RPMI8226 (cell line): ENCODE data around the gene HJURP.

Experiments used
- DNase-seq: peaks from one replicate; pipeline ENCODE4 v3.0.0-alpha.2; 2015

HJURP gene

DNA sequence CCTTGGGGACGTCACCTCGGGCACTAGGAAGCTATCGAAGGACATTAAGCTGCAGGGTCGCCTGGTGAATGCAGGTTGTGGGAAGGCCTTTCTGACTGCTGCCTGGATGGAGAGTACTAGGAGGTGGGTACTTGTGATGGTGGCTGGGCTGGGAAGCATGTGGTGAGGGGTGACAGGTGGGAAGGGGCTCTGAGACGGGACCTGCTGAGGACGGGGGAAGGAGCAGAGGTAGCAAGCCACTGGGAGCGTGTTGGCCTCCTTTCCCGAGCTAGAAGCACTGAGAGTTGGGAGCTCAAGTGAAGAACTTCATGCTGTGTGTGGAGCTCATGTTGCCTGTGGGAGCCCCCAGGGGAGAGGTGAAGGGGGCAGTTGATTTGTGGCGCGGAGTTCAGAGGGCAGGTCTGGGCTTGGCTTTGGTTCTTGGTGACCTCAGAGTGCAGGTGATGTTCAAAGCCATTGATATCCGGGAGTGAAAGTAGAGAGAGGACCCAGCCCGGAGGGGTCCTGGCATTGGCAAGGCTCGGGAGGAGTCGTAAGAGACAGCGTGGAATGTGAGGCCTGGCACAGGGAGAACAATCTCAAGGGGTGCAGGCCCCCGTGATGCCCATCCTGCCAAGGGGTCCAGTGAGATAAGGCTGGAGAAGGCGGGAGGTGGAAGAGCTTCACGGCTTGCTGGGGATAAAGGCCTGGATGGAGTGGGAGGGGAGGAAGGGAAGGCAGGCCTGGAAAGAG, 63.0 kb downstream of the HJURP start:
- DNase-seq: no peak

- no peak for DNase-seq
These were observed 64.8 kb downstream of the HJURP start for GRCh38 chr2:233789554-233789953.
